Peyer's patch (tissue), 4 donors: Measurements from ENCODE around the gene NRTN. TPM values are rescaled to one million over a fixed set of nuclear protein-coding genes. Genes with fewer than 3 reads are reported as not detected.
A peak's percentile ranks its signal among the peaks of the same experiment; 100 is the strongest.
"Not testable (repeated sequence)": the region's sequence is repeated elsewhere in the genome, so short reads cannot be mapped to it uniquely, and the experiment has no call there.

Source experiments
- DNase-seq, 3 donors: peaks; one replicate each; pipeline ENCODE4 v3.0.0-alpha.2; 2017 to 2019
- H3K27ac ChIP-seq, 4 donors: fragments of 200-600 bp; sonication (generic); one replicate each; pipeline ENCODE4 v1.5.1; 2016 to 2019
- H3K27me3 ChIP-seq, 2 donors: fragments of 200-600 bp; sonication (generic); one replicate each; pipeline ENCODE4 v1.5.1; 2019
- H3K36me3 ChIP-seq, 3 donors: fragments of 200-600 bp; sonication (generic); one replicate each; pipeline ENCODE4 v1.5.1; 2016 to 2019
- H3K4me1 ChIP-seq, 4 donors: fragments of 200-600 bp; sonication (generic); one replicate each; pipeline ENCODE4 v1.5.1; 2016 to 2019
- H3K4me3 ChIP-seq, 4 donors: fragments of 200-600 bp; sonication (generic); 1 replicate in 3 of 4; 2 replicates in 1 of 4; pipeline ENCODE4 v1.5.1; 2016 to 2019; ENCODE audit warnings: mild to moderate bottlenecking in 1 of 4
- H3K9me3 ChIP-seq, 4 donors: fragments of 200-600 bp; sonication (generic); one replicate each; pipeline ENCODE4 v1.5.1; 2016 to 2019; ENCODE audit warnings: mild to moderate bottlenecking in 1 of 4
- CTCF ChIP-seq, 6 experiments: fragments of 450-650 bp in 4 of 6; fragments of 200-600 bp in 2 of 6; sonication (generic) in 1 of 6; IDR thresholded peaks; one replicate each; pipeline ENCODE4 v1.5.1; 2017 to 2019; ENCODE audit warnings: antibody characterized with exemption in 6 of 6, mild to moderate bottlenecking in 3 of 6, moderate library complexity in 1 of 6
- POLR2A ChIP-seq, 2 donors: fragments of 450-650 bp; IDR thresholded peaks; one replicate each; pipeline ENCODE4 v1.5.1; 2017; ENCODE audit warnings: antibody characterized with exemption in 2 of 2, mild to moderate bottlenecking in 2 of 2, moderate library complexity in 2 of 2
- total RNA-seq, 4 donors: library from RNA; depleted of rRNA; stranded (reverse); fragments of >200 nt; gene quantifications; one replicate each; pipeline ENCODE4 v1.1.0, GENCODE V29; 2016

Gene NRTN
- total RNA-seq, 4 donors from 2014 or later = 0.88 to 4.8 (median 3.5) TPM; not detected in 1

DNA sequence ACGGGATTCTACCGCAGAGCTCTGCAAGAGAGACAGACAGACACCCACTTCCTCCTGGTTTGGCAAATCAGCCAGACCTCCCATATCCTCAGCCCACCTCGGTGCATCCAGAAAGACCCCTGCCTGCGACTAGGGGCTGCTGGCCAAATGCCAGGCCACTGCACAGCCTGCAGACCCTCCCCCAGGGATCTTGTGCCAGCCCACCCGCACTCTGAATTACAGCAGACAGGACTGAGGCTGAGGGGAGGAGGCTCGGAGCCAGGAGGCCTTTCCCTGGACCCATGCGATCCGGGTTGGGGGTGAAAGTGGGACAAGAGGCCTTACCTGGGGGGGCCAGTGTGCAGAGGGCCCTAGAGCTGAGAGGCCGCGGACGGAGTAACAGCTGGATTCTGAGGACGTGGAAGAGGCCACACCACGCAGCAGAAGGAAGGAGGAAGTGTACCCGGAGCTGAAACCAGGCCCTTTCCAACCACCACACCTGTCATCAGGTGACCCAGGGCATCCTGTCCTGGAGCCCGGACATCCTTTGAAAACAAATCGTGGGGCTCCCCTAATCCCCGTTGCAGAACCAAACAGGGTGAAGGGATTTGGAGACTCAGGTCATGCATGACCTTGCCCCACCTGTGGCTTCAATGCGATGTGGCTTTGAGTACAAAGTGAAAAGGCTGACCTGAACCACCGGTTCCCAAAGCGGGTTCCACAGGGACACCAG lies 33.6 kb downstream of the NRTN start:
- Histone ChIP-seq H3K27me3 (no peaks in the 10 kb centered on the region), H3K4me3 (peak overlapping the region in 3 of 4 donors; percentile 27 to 59 (median 52)), H3K9me3 (no peaks in the 10 kb centered on the region), H3K4me1 (peaks cover 0 to 24% (median 2%) of the 10 kb centered on the region in 4 donors), H3K27ac (peak overlapping the region in 3 of 4 donors; percentile 73 to 91 (median 88)), H3K36me3 (peaks cover 0 to 27% (median 0%) of the 10 kb centered on the region in 3 donors)
- TF ChIP-seq CTCF (IDR thresholded peaks at IDR 0.05) = no peak
- peak; percentile 66 to 75 for TF ChIP-seq POLR2A (IDR thresholded peaks at IDR 0.05)
- peak in 1 of 3 donors; percentile 79 for DNase-seq

DNA sequence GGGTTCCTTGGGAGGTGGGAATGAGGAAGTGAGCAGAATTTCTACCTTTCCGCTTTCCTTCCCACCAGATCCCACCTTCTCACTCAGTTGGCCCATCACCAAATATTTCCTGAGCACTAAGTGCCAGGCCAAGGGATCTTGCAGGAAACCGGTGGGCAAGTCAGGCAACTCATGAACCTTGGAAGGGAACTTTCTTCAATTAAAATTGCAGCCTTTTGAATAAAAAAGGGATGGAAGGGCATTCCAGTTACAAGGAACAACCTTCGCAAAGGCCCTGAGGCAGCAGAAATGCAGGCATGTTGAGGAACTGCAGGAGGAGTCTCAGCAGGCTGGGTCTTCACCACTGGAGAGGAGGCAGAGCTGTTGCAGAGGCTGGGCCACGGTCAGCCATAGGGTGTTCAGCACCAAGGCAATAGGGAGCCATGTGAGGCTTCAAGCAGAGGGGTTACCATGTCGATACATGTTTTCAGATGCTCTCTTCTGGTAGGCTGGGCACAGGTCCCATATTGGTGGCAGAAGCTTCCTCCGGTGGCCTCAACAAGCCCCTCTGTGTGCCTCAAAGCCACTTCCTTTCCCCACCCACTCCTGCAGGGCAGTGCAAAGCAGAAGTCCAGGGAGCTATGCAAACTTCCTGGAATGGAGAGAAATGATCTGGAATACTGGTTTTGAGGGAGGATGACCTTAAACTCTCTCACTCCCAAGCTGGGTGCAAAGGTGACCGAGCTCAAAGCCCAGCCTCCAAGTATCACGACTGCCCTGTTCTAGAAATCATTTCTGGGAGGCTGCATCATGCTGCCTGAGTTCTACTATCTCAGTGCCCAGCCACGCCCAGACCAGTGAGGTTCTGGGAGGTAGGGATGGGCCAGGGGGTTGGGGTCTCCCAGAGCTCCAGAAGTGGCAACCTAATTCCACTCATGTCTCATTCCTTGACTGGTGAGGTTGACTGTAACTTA lies 34.5 kb downstream of the NRTN start, which contains the start of gene FUT6:
FUT6 (minus strand) TSS at position 638 of the 953 bp plus-strand sequence. CDS start 7,135 bp downstream, outside the sequence.
- DNase-seq = peak in 2 of 3 donors; percentile 68 to 77
- Histone ChIP-seq H3K27me3 (no peaks in the 10 kb centered on the region), H3K36me3 (peaks cover 0 to 29% (median 0%) of the 10 kb centered on the region in 3 donors), H3K4me1 (peaks cover 0 to 26% (median 2%) of the 10 kb centered on the region in 4 donors), H3K27ac (peak within 1 kb of the TSS in 3 of 4 donors; percentile 73 to 91 (median 88)), H3K9me3 (no peaks in the 10 kb centered on the region), H3K4me3 (peak within 1 kb of the TSS in 3 of 4 donors; percentile 27 to 59 (median 52))
- TF ChIP-seq POLR2A (IDR thresholded peaks at IDR 0.05) (peak; percentile 42 to 57), CTCF (IDR thresholded peaks at IDR 0.05) (peak in 1 of 6 experiments; percentile 23)

DNA sequence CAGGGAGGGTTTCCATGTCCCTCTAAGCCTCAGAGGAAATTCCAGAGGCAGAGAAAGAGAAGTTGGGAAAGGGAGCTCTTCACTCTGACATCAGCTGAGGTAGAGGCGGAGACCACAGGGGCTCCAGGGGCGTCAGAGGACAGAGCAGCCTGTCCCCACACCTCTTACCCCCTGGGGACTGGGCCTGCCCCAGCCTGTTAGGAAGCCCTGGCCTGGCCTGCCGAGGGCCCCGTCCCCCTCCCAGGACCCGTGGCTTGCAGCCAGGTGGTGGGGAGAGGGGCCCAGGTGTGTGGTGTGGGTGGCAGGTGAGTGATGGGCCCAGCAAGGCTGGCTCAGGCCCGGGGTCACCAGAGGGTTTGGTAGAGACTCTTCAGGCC lies 36.9 kb downstream of the NRTN start:
- peaks cover 0 to 35% (median 2%) of the 10 kb centered on the region in 4 donors for H3K4me1 ChIP-seq
- H3K27ac ChIP-seq = peak overlapping the region in 2 of 4 donors; percentile 85 to 88
- not testable (repeated sequence) for H3K4me3 ChIP-seq, H3K27me3 ChIP-seq, DNase-seq, H3K9me3 ChIP-seq
- H3K36me3 ChIP-seq = peaks cover 0 to 20% (median 0%) of the 10 kb centered on the region in 3 donors

DNA sequence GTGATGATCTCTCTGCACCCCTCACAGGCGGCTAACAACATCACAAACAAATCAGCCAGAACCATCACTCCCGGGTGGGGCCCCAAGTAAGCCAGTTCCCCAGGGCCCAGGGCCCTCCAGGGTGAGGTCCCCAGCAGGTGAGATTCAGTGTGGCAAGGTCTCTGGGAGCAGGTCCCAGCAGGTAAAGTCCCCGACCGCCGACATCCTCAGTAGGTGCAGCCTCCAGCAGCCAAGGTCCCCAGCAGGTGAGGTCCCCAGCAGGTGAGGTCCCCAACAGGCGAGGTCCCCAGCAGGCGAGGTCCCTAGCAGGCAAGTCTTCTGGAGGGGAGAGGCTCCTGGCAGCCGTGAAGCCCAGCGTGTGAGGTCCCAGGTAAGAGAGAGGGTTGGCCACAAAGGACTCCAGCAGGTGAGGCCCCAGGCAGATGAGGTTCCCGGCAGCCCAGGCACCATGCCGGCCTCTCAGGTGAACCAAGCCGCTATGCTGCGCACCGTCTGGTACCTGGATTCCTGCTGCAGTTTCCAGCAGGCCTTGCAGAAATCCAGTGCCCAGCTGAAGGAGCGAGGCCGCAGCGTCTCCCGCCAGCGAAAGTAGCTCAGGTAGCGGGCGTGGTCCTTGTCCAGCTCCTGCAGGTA lies 38.5 kb downstream of the NRTN start:
- Histone ChIP-seq H3K27me3 (no peaks in the 10 kb centered on the region), H3K36me3 (peaks cover 0 to 20% (median 0%) of the 10 kb centered on the region in 3 donors), H3K4me3 (no peak overlapping the region), H3K4me1 (peaks cover 0 to 35% (median 2%) of the 10 kb centered on the region in 4 donors), H3K9me3 (no peaks in the 10 kb centered on the region), H3K27ac (peak overlapping the region in 1 of 4 donors; percentile 43)
- no peak for DNase-seq
- TF ChIP-seq POLR2A (IDR thresholded peaks at IDR 0.05) (no peak), CTCF (IDR thresholded peaks at IDR 0.05) (no peak)

- no peak for DNase-seq
- H3K27me3 ChIP-seq = no peaks in the 10 kb centered on the region
- TF ChIP-seq POLR2A (IDR thresholded peaks at IDR 0.05) = no peak
- TF ChIP-seq CTCF (IDR thresholded peaks at IDR 0.05) = no peak
- H3K36me3 ChIP-seq = peaks cover 0 to 20% (median 0%) of the 10 kb centered on the region in 3 donors
- peaks cover 0 to 25% (median 2%) of the 10 kb centered on the region in 4 donors for H3K4me1 ChIP-seq
- H3K9me3 ChIP-seq = no peaks in the 10 kb centered on the region
- H3K4me3 ChIP-seq = peak overlapping the region in 1 of 4 donors; percentile 47
- H3K27ac ChIP-seq = peak overlapping the region in 2 of 4 donors; percentile 26 to 47
Observed at GRCh38 chr19:5844456-5845433, 39.9 kb downstream of the NRTN start.

GRCh38 chr19:5847846-5848245 lies 43.0 kb downstream of the NRTN start:
- H3K27me3 ChIP-seq, DNase-seq, H3K9me3 ChIP-seq, H3K36me3 ChIP-seq: not testable (repeated sequence)
- peaks cover 0 to 11% (median 0%) of the 10 kb centered on the region in 4 donors for H3K4me1 ChIP-seq
- H3K4me3 ChIP-seq = peak overlapping the region in 2 of 4 donors; percentile 47 to 66
- H3K27ac ChIP-seq = peak overlapping the region in 3 of 4 donors; percentile 84 to 93 (median 87)
